ENCODE measurements around the gene EYA4. TPM values are rescaled to one million over a fixed set of nuclear protein-coding genes. Genes with fewer than 3 reads are reported as not detected.

EYA4 gene
- total RNA-seq, 1 donor from 2014 or later = 1.6 TPM

DNA sequence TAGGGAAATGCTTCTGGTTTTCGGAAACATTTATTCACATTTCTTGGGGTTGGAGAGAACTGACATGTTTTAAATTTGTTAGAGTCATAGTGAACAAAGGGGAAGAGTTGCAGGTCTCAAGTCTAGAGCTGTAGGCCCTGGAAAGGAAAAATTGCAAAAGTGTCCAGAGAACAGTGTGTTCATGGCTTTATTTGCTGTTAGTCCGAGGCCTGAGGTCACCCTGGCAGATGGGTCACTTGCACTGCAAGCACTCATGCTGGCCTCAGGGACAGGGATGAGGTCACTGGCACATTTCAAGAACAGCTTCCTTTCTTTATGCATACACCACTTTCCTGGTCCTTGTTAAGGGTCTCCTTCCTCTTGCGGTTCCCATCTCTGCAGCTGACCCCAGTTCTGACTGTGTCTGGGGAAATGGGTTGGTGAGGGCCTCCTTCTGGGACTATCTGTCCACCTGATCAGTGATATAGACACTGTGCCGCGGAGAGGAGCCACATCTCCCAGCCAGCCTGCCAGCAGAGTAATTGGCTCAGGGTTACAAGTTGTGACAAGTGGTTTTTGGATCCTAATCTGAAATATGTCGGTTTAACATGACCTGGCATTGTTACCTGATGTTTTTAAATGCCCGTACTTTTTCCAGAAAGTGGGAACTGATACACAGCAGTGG is 194.0 kb downstream of the EYA4 start:
- DNase-seq (ENCODE audit: low read depth) (no peak), FAIRE-seq (no peak)
- H4K20me1 ChIP-seq (ENCODE audit: insufficient read depth, low read length) = no peaks in the 10 kb centered on the region
- H3K79me2 ChIP-seq (ENCODE audit: insufficient read depth, low read length) = no peaks in the 10 kb centered on the region
- no peak overlapping the region for H3K4me3 ChIP-seq (ENCODE audit: insufficient read depth, low read depth, low read length)
- no peaks in the 10 kb centered on the region for H3K4me1 ChIP-seq (ENCODE audit: insufficient read depth, low read length)
- no peak overlapping the region for H3K4me2 ChIP-seq (ENCODE audit: low read length)
- H3K27ac ChIP-seq (ENCODE audit: low read depth, low read length) = no peak overlapping the region
- H3K9ac ChIP-seq (ENCODE audit: low read length) = no peak overlapping the region
- no peak overlapping the region for H2AFZ ChIP-seq (ENCODE audit: low read depth, low read length)
- Mint-ChIP-seq H3K4me3 (ENCODE audit: unreplicated experiment) (no peak overlapping the region), H3K4me1 (ENCODE audit: low read depth, unreplicated experiment) (peaks cover 4% of the 10 kb centered on the region), H3K27ac (ENCODE audit: unreplicated experiment) (no peak overlapping the region), H3K27me3 (ENCODE audit: low read depth, unreplicated experiment) (no peaks in the 10 kb centered on the region), H3K36me3 (ENCODE audit: low read depth, unreplicated experiment) (no peaks in the 10 kb centered on the region), H3K9me3 (ENCODE audit: unreplicated experiment) (peaks cover 2% of the 10 kb centered on the region)
- no peaks in the 10 kb centered on the region for H3K36me3 ChIP-seq (ENCODE audit: insufficient read depth, low read length)
- TF ChIP-seq, protein P1, sequence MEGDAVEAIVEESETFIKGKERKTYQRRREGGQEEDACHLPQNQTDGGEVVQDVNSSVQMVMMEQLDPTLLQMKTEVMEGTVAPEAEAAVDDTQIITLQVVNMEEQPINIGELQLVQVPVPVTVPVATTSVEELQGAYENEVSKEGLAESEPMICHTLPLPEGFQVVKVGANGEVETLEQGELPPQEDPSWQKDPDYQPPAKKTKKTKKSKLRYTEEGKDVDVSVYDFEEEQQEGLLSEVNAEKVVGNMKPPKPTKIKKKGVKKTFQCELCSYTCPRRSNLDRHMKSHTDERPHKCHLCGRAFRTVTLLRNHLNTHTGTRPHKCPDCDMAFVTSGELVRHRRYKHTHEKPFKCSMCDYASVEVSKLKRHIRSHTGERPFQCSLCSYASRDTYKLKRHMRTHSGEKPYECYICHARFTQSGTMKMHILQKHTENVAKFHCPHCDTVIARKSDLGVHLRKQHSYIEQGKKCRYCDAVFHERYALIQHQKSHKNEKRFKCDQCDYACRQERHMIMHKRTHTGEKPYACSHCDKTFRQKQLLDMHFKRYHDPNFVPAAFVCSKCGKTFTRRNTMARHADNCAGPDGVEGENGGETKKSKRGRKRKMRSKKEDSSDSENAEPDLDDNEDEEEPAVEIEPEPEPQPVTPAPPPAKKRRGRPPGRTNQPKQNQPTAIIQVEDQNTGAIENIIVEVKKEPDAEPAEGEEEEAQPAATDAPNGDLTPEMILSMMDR (IDR thresholded peaks at IDR 0.05; ENCODE audit: insufficient read depth, low read depth, low read length) = no peak
- TF ChIP-seq EZH2 (IDR thresholded peaks at IDR 0.05; ENCODE audit: insufficient read depth, low read length) = no peak
- H3K9me3 ChIP-seq (ENCODE audit: insufficient read depth, low read depth, low read length) = no peaks in the 10 kb centered on the region
- no peaks in the 10 kb centered on the region for H3K27me3 ChIP-seq (ENCODE audit: insufficient read depth, low read length)

DNA sequence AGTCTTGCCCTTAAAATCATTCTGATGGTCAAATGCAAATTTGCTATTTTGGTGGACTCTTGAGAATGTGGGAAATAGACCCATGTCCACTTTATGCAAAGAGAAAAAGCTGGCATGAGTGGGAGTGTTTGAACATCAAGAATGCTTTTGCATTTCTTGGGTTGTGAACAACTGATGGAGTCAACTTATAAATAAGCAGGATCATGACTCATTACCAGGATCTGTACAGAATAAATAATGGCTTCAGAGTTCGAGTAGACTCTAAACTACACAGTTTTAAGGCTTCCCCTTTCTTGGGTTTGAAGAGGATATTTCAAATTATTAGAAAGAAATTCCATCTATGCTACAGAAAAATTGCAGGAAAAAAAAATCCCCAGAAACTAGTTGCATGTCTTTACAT is 195.5 kb downstream of the EYA4 start:
- Mint-ChIP-seq H3K27ac (ENCODE audit: unreplicated experiment) (no peak overlapping the region), H3K4me3 (ENCODE audit: unreplicated experiment) (no peak overlapping the region), H3K36me3 (ENCODE audit: low read depth, unreplicated experiment) (no peaks in the 10 kb centered on the region), H3K9me3 (ENCODE audit: unreplicated experiment) (peaks cover 2% of the 10 kb centered on the region), H3K27me3 (ENCODE audit: low read depth, unreplicated experiment) (no peaks in the 10 kb centered on the region), H3K4me1 (ENCODE audit: low read depth, unreplicated experiment) (peaks cover 4% of the 10 kb centered on the region)
- Histone ChIP-seq H2AFZ (ENCODE audit: low read depth, low read length) (no peak overlapping the region), H4K20me1 (ENCODE audit: insufficient read depth, low read length) (no peaks in the 10 kb centered on the region), H3K4me1 (ENCODE audit: insufficient read depth, low read length) (no peaks in the 10 kb centered on the region), H3K79me2 (ENCODE audit: insufficient read depth, low read length) (no peaks in the 10 kb centered on the region), H3K4me3 (ENCODE audit: insufficient read depth, low read depth, low read length) (no peak overlapping the region), H3K9me3 (ENCODE audit: insufficient read depth, low read depth, low read length) (no peaks in the 10 kb centered on the region), H3K27ac (ENCODE audit: low read depth, low read length) (no peak overlapping the region), H3K4me2 (ENCODE audit: low read length) (no peak overlapping the region), H3K36me3 (ENCODE audit: insufficient read depth, low read length) (no peaks in the 10 kb centered on the region), H3K27me3 (ENCODE audit: insufficient read depth, low read length) (no peaks in the 10 kb centered on the region), H3K9ac (ENCODE audit: low read length) (no peak overlapping the region)
- FAIRE-seq (no peak), DNase-seq (ENCODE audit: low read depth) (peak; percentile 9)
- TF ChIP-seq, protein P1 (IDR thresholded peaks at IDR 0.05; ENCODE audit: insufficient read depth, low read depth, low read length) = no peak
- no peak for TF ChIP-seq EZH2 (IDR thresholded peaks at IDR 0.05; ENCODE audit: insufficient read depth, low read length)

DNA sequence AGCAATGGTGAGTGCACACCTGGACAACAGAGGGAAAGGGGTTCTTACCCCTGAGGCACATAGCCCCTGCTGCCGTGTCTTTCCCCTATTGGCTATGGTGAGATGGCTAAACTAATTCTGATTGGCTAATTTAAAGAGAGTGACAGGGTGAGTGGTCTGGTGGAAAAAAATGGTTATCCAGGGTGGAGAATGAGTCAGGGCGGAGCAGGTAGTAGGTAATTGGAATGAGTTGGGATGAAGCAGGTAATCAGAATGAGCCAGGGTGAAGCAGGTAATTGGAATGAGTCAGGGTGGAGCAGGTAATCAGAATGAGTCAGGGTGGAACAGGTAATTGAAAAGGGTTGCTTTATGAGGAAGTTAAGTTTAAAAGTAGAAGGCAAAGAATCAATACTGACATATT is 200.3 kb downstream of the EYA4 start:
- H3K27ac Mint-ChIP-seq (ENCODE audit: unreplicated experiment) = no peak overlapping the region
- H3K4me3 ChIP-seq (ENCODE audit: insufficient read depth, low read depth, low read length) = no peak overlapping the region

More for the DNA sequence above, 200.3 kb downstream of the EYA4 start:
- no peaks in the 10 kb centered on the region for H3K4me1 Mint-ChIP-seq (ENCODE audit: low read depth, unreplicated experiment)
- Histone ChIP-seq H2AFZ (ENCODE audit: low read depth, low read length) (no peak overlapping the region), H3K36me3 (ENCODE audit: insufficient read depth, low read length) (no peaks in the 10 kb centered on the region), H3K4me2 (ENCODE audit: low read length) (no peak overlapping the region), H4K20me1 (ENCODE audit: insufficient read depth, low read length) (no peaks in the 10 kb centered on the region), H3K9me3 (ENCODE audit: insufficient read depth, low read depth, low read length) (no peaks in the 10 kb centered on the region), H3K79me2 (ENCODE audit: insufficient read depth, low read length) (no peaks in the 10 kb centered on the region), H3K27ac (ENCODE audit: low read depth, low read length) (no peak overlapping the region), H3K4me1 (ENCODE audit: insufficient read depth, low read length) (no peaks in the 10 kb centered on the region), H3K27me3 (ENCODE audit: insufficient read depth, low read length) (no peaks in the 10 kb centered on the region), H3K9ac (ENCODE audit: low read length) (no peak overlapping the region)
- H3K4me3 Mint-ChIP-seq (ENCODE audit: unreplicated experiment) = no peak overlapping the region
- FAIRE-seq (no peak), DNase-seq (ENCODE audit: low read depth) (no peak)
- H3K36me3 Mint-ChIP-seq (ENCODE audit: low read depth, unreplicated experiment) = no peaks in the 10 kb centered on the region
- peaks cover 2% of the 10 kb centered on the region for H3K9me3 Mint-ChIP-seq (ENCODE audit: unreplicated experiment)
- TF ChIP-seq, protein P1 (IDR thresholded peaks at IDR 0.05; ENCODE audit: insufficient read depth, low read depth, low read length) = no peak
- no peak for TF ChIP-seq EZH2 (IDR thresholded peaks at IDR 0.05; ENCODE audit: insufficient read depth, low read length)
- no peaks in the 10 kb centered on the region for H3K27me3 Mint-ChIP-seq (ENCODE audit: low read depth, unreplicated experiment)
